ENCODE data around the gene PRICKLE4.

Gene PRICKLE4

DNA sequence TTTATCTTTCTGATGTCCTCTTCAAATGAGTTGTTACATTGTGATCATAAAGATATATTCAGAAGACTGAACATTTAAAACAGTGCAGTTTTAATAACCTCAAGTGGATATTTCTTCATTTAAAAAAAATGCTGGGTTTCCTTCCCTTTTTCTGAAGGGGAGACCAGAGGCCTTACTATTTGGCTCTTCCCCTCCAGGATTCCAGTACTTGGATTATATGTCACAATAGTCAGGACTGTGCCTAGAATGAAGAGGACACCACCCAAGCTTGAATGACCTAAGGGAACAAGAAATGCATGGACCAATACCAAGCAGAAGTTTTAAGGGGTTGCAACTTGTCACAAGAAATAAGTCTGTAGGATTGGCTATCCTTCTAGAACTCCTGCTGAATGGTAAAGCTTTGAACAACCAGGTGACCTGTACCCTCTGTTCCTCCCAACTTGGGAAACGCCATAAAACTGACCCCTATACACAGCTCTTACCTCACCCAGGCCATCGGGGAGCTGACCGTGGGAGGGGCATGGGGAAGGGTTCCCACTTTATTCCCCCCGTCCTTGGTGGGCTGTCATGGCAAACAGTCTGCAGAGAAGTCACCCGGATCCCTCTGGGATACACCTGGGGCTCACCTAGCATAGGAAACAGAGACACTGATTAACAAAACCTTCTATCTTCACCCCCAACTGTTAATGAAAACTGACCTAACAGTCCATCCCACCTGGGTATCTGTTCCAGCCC is 2.9 kb upstream of the PRICKLE4 start:
- DNase-seq, result no peak
- H3K4me3 Mint-ChIP-seq, result no peak overlapping the region
- peaks cover 14% of the 10 kb centered on the region for H3K4me1 Mint-ChIP-seq (ENCODE audit: low read depth)
- no peaks in the 10 kb centered on the region for H3K9me3 Mint-ChIP-seq
- peaks cover 10% of the 10 kb centered on the region for H3K27me3 Mint-ChIP-seq
- no peak overlapping the region for H3K27ac Mint-ChIP-seq
- H3K36me3 Mint-ChIP-seq (ENCODE audit: low read depth), result peaks cover 34% of the 10 kb centered on the region

DNA sequence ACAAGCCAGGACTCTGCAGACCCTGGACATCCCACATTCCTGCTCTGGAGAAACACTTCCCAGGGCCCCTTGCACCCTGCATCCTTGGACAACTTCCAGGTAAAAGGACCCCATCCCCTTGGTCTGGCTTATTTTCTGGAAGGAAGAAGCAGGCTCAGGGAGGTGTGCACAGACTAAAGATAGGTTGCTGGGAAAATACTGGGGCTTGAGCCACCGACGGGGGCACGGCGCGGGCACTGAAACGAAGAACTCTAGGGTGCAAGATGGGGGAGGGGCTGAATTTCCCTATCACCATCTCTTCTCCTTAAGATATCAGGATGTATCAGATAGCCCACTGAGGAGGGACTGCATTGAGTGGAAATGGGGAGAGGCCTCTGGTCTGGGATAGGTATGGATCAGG is 1.7 kb upstream of the PRICKLE4 start:
- H3K27me3 Mint-ChIP-seq, result peaks cover 10% of the 10 kb centered on the region
- DNase-seq, result no peak
- peak overlapping the region; percentile 89 for H3K4me3 Mint-ChIP-seq
- H3K36me3 Mint-ChIP-seq (ENCODE audit: low read depth), result peaks cover 31% of the 10 kb centered on the region
- H3K27ac Mint-ChIP-seq, result peak overlapping the region; percentile 84
- peaks cover 14% of the 10 kb centered on the region for H3K4me1 Mint-ChIP-seq (ENCODE audit: low read depth)
- no peaks in the 10 kb centered on the region for H3K9me3 Mint-ChIP-seq

DNA sequence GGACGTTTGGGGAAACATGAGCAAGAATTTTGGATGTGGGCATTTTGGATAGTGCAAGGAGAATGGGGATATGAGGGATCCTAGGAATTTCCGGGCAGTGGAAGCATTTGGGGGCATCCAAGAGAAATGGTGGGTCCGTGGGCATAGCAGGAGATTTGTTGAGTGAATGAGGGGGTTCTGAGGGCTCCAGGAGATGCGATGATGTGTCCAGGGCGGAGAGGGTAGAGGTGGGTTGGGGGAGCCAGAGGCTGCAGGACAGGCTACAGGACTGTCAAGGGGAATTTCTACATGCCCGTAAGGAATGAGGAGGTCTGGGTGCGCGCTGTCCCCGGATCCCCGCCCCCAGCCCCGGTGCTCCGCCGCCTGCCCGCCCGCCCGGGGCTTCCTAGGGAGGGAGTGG is 1.2 kb upstream of the PRICKLE4 start:
- no peak for DNase-seq
- Mint-ChIP-seq H3K4me1 (ENCODE audit: low read depth) (peaks cover 14% of the 10 kb centered on the region), H3K4me3 (peak overlapping the region; percentile 89), H3K36me3 (ENCODE audit: low read depth) (peaks cover 27% of the 10 kb centered on the region), H3K9me3 (no peaks in the 10 kb centered on the region), H3K27me3 (peaks cover 10% of the 10 kb centered on the region), H3K27ac (peak overlapping the region; percentile 84)

DNA sequence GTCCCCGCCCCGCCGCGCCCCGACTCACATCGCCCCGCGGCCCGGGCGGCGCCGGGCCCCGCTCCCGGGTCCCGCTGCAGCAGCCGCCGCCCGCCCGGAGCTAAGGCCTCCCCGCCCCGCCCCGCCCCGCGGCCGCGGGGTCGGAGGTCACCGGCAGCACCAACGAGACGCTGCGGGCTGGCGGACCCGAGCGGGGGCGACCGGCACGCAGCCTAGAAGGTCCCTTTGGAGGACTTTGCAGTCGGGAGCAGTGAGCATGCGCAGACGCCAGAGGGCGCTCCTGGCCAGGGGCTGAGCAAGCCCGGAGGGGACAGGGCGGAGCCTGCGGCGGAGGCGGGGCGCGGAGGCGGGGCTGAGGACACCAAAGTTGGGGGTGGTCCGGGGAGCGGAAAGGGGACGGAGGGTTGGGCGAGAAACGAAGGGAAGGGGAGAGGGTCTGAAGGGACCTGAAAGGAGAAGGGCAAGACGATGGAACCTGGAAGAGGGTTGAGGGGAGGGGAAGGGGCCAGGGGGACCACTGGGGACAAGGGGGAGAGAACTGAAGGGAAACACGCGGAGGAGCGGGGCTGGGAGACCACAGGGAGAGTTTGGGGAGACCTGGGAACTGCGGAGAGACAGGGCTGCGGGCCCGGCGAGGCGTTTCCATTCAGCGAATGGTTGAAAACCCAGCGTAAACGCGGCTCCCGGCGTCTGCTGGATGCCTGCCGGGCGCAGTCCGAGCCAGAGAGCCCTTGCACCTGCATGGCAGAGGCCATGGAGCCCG is 613 bp upstream of the PRICKLE4 start, which contains the start of gene FRS3:
FRS3 (minus strand) TSS at position 113 of the 763 bp plus-strand sequence. CDS start 2,913 bp downstream, outside the sequence.
- peak within 1 kb of the TSS; percentile 89 for H3K4me3 Mint-ChIP-seq
- H3K27me3 Mint-ChIP-seq, result peaks cover 10% of the 10 kb centered on the region
- H3K36me3 Mint-ChIP-seq (ENCODE audit: low read depth), result peaks cover 21% of the 10 kb centered on the region
- DNase-seq, result peak; percentile 100
- H3K9me3 Mint-ChIP-seq, result no peaks in the 10 kb centered on the region
- peaks cover 14% of the 10 kb centered on the region for H3K4me1 Mint-ChIP-seq (ENCODE audit: low read depth)
- peak within 1 kb of the TSS; percentile 84 for H3K27ac Mint-ChIP-seq

DNA sequence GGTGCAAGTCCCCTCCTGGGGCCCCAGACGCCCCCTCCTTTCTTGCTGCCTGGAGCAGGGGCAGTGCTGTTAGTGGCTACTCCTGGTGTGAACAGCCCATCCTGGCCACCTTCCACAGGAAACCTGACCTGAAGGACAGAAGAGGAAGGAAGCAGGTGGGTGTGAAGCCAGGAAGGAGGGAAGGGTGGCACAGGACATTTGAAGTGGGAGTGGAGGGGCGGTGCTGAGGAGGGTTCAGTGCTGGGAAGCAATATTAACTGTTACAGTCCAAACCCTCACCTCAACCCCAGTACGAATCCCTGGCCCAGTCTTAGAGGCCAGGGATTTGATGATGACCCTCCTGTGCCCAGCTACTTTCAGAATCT is 766 bp downstream of the PRICKLE4 start:
- peaks cover 11% of the 10 kb centered on the region for H3K36me3 Mint-ChIP-seq (ENCODE audit: low read depth)
- DNase-seq, result no peak
- peaks cover 19% of the 10 kb centered on the region for H3K4me1 Mint-ChIP-seq (ENCODE audit: low read depth)
- H3K4me3 Mint-ChIP-seq, result peak overlapping the region; percentile 85
- H3K27ac Mint-ChIP-seq, result no peak overlapping the region
- peaks cover 10% of the 10 kb centered on the region for H3K27me3 Mint-ChIP-seq
- H3K9me3 Mint-ChIP-seq, result no peaks in the 10 kb centered on the region

DNA sequence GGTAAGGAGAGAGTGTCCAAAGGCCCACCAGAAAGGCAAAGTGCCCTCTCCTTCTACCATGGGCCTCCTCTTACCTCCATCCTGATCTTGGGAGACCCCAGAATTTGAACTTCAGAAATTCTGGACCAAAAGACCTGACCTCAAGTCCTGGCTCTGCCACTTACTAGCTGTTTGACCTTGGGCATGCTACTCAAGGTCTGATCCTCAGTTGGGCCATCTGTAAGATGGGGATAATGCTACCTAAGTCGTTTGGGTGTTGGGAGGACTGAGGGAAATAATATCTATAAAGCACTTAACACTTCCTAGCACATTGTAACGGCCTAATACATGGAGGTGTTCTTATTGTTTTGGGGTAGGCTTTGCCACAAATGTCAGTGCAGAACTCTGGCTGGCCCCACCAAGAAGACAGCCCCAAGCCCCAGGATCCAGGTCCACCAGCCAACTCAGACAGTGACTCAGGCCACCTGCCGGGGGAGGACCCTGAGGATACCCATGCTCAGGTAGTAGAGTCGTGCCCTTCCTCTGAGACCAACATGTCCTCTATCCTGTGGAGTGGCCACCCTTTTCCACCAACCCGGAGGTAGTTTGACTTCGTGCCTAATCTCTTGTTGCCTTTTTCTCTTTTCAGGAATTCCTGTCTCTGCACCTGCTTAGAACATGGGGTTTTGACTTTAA is 2.7 kb downstream of the PRICKLE4 start:
- no peaks in the 10 kb centered on the region for H3K9me3 Mint-ChIP-seq

DNA sequence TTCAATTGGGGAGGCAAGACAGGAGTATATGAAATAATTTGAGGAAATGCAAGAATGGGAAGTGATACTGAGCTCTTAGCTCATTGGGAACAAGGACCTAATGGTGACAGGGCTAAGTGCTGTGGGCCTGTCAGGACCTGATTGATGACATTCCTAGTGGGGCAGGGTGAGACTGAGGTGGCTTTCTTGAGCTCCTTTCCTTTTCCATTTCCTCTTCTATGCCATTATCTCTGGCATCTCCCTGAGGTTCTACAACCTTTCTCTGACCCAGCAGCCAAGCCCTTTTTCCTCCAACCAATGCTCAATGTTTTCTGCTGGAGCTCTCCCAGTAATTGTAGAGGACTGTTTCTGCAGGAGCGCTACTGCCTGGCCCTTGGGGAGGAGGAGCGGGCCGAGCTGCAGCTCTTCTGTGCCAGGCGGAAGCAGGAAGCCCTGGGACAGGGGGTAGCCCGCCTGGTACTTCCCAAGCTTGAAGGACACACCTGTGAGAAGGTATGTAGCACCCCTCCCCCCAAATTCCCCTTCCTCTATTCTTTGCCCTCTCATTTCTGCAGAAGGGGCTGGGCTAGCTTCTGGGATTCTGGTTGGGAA is 4.1 kb downstream of the PRICKLE4 start:
- peaks cover 30% of the 10 kb centered on the region for H3K36me3 Mint-ChIP-seq (ENCODE audit: low read depth)
- H3K27ac Mint-ChIP-seq, result no peak overlapping the region
- peaks cover 21% of the 10 kb centered on the region for H3K4me1 Mint-ChIP-seq (ENCODE audit: low read depth)
- H3K4me3 Mint-ChIP-seq, result peak overlapping the region; percentile 41
- no peaks in the 10 kb centered on the region for H3K9me3 Mint-ChIP-seq
- peaks cover 10% of the 10 kb centered on the region for H3K27me3 Mint-ChIP-seq
- DNase-seq, result no peak

More for the DNA sequence above, 2.7 kb downstream of the PRICKLE4 start:
- DNase-seq, result no peak
- Mint-ChIP-seq H3K4me1 (ENCODE audit: low read depth) (peaks cover 17% of the 10 kb centered on the region), H3K27ac (no peak overlapping the region), H3K4me3 (no peak overlapping the region), H3K27me3 (peaks cover 10% of the 10 kb centered on the region), H3K36me3 (ENCODE audit: low read depth) (peaks cover 19% of the 10 kb centered on the region)

DNA sequence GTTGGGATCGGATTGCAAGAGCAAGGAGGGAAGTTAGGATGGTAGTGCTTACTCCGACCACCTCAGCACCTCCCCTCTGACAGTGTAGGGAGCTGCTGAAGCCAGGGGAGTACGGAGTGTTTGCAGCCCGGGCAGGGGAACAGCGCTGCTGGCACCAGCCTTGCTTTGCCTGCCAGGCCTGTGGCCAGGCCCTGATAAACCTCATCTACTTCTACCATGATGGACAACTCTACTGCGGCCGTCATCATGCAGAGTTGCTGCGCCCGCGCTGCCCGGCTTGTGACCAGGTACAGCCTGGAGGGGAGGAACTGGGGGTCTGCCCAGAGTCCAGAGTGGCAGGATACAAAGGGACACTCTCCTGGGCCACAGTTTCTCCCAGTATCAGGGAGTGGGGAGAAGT is 4.7 kb downstream of the PRICKLE4 start:
- H3K4me1 Mint-ChIP-seq (ENCODE audit: low read depth), result peaks cover 25% of the 10 kb centered on the region
- DNase-seq, result no peak
- no peak overlapping the region for H3K27ac Mint-ChIP-seq
- peaks cover 10% of the 10 kb centered on the region for H3K27me3 Mint-ChIP-seq
- H3K9me3 Mint-ChIP-seq, result no peaks in the 10 kb centered on the region
- H3K36me3 Mint-ChIP-seq (ENCODE audit: low read depth), result peaks cover 34% of the 10 kb centered on the region
- H3K4me3 Mint-ChIP-seq, result peak overlapping the region; percentile 97

DNA sequence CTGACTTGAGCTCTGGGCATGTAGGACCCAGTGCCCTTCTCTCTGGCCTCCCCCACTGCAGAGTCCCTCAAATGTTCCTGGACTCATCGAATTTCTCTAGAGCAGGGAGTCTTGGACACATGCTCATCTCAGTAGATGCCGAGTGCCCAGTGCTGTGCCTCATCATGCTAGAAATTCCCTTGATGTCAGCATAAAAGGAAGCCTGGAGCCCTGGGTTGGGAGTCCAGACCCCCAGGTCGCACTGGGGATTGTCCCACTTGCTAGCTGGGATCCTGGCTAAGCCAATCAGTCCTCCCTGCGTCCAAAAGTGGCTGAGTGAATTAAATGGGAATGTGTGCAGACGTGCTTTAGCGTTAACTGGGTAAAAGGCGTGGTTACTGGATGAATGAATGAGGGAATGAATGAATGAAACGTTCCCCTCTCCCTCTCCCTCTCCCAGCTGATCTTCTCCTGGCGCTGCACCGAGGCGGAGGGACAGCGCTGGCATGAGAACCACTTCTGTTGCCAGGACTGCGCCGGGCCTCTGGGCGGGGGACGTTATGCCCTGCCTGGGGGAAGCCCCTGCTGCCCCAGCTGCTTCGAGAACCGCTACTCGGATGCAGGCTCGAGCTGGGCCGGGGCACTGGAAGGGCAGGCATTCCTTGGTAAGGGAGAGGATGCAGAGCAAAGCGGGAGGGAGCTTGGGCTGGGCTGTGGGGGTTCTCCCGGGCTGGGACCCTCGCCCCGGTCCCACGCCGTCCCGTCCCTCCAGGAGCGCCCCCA is 5.3 kb downstream of the PRICKLE4 start:
- peak overlapping the region; percentile 52 for H3K27ac Mint-ChIP-seq
- H3K9me3 Mint-ChIP-seq, result no peaks in the 10 kb centered on the region
- peaks cover 27% of the 10 kb centered on the region for H3K4me1 Mint-ChIP-seq (ENCODE audit: low read depth)
- peaks cover 10% of the 10 kb centered on the region for H3K27me3 Mint-ChIP-seq
- H3K36me3 Mint-ChIP-seq (ENCODE audit: low read depth), result peaks cover 40% of the 10 kb centered on the region
- H3K4me3 Mint-ChIP-seq, result peak overlapping the region; percentile 97
- no peak for DNase-seq

DNA sequence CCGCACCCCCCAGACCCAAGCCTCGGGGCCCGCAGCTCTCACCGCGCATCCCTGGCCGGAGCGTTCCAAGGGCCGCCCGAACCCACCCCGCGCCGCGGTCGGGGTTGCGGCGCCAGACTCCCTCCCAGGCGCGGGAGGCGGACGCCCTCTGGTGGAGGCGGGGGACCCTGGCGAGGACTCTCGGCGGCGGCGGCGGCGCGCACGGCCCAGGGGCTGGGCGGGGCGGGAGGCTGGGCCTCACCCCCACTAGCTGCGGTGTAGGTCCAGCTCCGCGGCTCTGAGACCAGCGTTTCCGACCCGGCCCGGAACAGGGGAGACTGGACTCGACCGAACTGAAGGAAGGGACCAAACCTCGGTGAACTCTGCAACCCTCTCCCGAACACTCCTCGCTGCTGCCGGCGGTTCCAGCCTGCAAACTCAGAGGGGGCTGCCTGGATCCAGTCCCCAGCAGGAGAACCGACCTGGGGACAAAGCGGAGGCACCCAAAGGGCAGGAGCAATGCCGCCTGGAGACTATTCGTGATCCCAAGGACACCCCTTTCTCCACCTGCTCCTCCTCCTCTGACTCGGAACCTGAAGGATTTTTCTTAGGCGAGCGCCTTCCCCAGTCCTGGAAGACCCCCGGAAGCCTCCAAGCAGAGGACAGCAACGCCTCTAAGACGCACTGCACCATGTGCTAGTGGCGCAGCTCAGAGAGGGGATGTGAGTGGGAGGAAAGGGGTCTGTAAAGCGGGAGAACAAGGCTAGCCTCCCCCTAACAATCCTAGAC is 6.1 kb downstream of the PRICKLE4 start:
- Mint-ChIP-seq H3K9me3 (no peaks in the 10 kb centered on the region), H3K4me3 (peak overlapping the region; percentile 97), H3K4me1 (ENCODE audit: low read depth) (peaks cover 25% of the 10 kb centered on the region), H3K36me3 (ENCODE audit: low read depth) (peaks cover 46% of the 10 kb centered on the region), H3K27me3 (peaks cover 3% of the 10 kb centered on the region), H3K27ac (peak overlapping the region; percentile 96)
- peak; percentile 94 for DNase-seq

DNA sequence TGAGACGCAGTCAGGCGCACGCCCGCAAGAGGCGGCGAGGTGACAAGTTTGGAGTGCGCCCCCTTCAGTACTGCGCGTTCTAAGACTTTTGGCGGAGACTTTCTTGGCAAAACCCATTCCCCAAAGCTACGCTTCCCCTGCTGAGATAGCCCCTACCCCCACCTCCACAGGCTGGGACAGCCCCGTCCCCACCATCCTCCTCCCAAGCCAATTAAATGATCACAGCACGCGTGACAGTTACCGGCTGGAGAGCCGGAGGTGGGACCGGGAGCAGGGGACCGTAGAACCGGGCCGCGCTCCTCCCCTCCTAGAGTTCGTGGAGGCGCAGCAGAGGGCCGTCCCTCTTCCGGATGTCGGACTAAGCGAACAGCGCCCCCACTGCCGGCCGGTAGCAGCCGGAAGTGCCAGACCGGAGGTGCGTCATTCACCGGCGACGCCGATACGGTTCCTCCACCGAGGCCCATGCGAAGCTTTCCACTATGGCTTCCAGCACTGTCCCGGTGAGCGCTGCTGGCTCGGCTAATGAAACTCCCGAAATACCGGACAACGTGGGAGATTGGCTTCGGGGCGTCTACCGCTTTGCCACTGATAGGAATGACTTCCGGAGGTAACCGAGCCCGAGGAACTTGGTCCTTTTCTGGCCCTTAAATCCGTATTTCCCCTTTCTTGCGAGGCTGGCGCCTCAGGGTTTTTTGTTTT is 6.8 kb downstream of the PRICKLE4 start, which contains the start of gene TOMM6:
TOMM6 (plus strand) TSS at position 476 of the 699 bp plus-strand sequence; CDS start at position 480, 4 bp downstream.
- Mint-ChIP-seq H3K36me3 (ENCODE audit: low read depth) (peaks cover 53% of the 10 kb centered on the region), H3K4me3 (peak within 1 kb of the TSS; percentile 97), H3K27ac (peak within 1 kb of the TSS; percentile 96), H3K27me3 (no peaks in the 10 kb centered on the region), H3K9me3 (no peaks in the 10 kb centered on the region), H3K4me1 (ENCODE audit: low read depth) (peaks cover 26% of the 10 kb centered on the region)
- DNase-seq, result peak; percentile 97

DNA sequence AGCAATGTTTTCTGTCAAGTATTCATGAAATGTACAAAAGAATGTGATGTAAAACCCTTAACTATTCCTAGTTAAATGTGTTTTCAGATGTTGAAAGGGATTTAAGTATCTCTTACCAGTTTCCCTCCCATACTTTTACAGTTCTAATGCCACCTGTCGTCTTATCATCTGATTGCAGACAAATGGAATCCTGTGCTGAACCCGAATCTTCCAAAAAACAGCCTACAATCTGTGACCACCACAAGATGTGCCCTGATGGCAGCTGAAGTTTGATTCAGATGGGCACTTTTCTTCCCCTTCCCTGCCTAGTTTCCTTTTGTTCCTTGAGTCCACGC is 8.8 kb downstream of the PRICKLE4 start:
- DNase-seq, result no peak
- peaks cover 68% of the 10 kb centered on the region for H3K36me3 Mint-ChIP-seq (ENCODE audit: low read depth)
- H3K4me3 Mint-ChIP-seq, result peak overlapping the region; percentile 97
- H3K27ac Mint-ChIP-seq, result peak overlapping the region; percentile 96
- H3K27me3 Mint-ChIP-seq, result no peaks in the 10 kb centered on the region
- peaks cover 29% of the 10 kb centered on the region for H3K4me1 Mint-ChIP-seq (ENCODE audit: low read depth)
- H3K9me3 Mint-ChIP-seq, result no peaks in the 10 kb centered on the region

DNA sequence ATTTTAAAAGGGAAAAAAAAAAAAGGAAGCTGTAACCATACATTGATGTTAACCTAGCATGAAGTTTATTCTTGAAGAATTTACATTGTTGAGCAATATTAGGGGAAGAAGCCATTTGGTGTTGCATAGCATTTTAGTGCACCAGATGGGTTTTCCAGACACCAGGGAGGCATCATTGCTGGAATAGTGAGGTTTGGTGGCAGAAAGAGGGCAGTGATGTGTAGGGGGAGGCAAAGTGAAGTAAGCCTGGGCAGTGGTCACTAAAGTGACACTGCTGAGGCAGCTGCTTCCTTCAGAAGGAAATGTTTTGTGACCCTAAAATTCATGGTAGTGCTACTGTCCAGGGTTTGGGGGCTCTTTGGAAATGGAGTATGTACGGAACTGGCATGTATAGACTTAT is 9.5 kb downstream of the PRICKLE4 start:
- DNase-seq, result no peak
- Mint-ChIP-seq H3K9me3 (no peaks in the 10 kb centered on the region), H3K36me3 (ENCODE audit: low read depth) (peaks cover 75% of the 10 kb centered on the region), H3K27ac (peak overlapping the region; percentile 96), H3K4me1 (ENCODE audit: low read depth) (peaks cover 31% of the 10 kb centered on the region), H3K27me3 (no peaks in the 10 kb centered on the region), H3K4me3 (peak overlapping the region; percentile 50)
